Esophagus squamous epithelium (tissue), 4 donors: Measurements from ENCODE around the gene MORC3.

Source experiments
- CTCF ChIP-seq, 6 experiments: fragments of 450-650 bp in 4 of 6; fragments of 200-600 bp in 2 of 6; sonication (generic) in 2 of 6; IDR thresholded peaks; one replicate each; pipeline ENCODE4 v1.5.1; 2016 to 2019; ENCODE audit warnings: antibody characterized with exemption in 6 of 6, mild to moderate bottlenecking in 4 of 6, moderate library complexity in 4 of 6
- POLR2A ChIP-seq, 4 donors: fragments of 450-650 bp; IDR thresholded peaks; one replicate each; pipeline ENCODE4 v1.6.1; 2017; ENCODE audit warnings: antibody characterized with exemption in 4 of 4, mild to moderate bottlenecking in 4 of 4, moderate library complexity in 3 of 4

- TF ChIP-seq CTCF (IDR thresholded peaks at IDR 0.05): no peak
- no peak for TF ChIP-seq POLR2A (IDR thresholded peaks at IDR 0.05)
Observed at GRCh38 chr21:36288651-36289243, 31.2 kb upstream of the MORC3 start.
